Measurements from ENCODE around the gene ELL2. TPM values are rescaled to one million over a fixed set of nuclear protein-coding genes. Genes with fewer than 3 reads are reported as not detected.
"Not testable (repeated sequence)": the region's sequence is repeated elsewhere in the genome, so short reads cannot be mapped to it uniquely, and the experiment has no call there.

ELL2 gene
- total RNA-seq, 1 donor from 2014 or later, result 124 TPM

DNA sequence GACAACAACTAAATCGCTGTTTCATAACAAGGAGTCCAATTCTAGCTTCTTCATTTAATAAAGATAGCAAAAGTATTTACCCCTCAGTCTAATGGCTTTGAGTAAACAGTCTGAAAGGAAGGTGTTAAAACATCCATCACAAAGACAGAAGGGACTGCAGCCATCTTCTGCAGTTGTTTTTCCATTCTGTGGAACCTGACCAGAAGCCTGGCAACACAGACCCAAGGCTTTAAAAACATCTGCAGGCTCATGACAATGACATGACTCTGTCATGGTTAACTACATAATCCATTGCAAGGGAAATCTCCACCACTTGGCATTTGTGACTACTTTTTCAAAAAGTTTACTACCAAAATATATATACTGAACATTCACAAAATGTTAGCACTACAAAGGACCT is 51.9 kb downstream of the ELL2 start:
- no peak for DNase-seq (ENCODE audit: low spot score, unreplicated experiment)
- no peak overlapping the region for H3K4me3 Mint-ChIP-seq (ENCODE audit: low read depth)
- no peaks in the 10 kb centered on the region for H3K9me3 Mint-ChIP-seq (ENCODE audit: low read depth)
- TF ChIP-seq, protein P1, sequence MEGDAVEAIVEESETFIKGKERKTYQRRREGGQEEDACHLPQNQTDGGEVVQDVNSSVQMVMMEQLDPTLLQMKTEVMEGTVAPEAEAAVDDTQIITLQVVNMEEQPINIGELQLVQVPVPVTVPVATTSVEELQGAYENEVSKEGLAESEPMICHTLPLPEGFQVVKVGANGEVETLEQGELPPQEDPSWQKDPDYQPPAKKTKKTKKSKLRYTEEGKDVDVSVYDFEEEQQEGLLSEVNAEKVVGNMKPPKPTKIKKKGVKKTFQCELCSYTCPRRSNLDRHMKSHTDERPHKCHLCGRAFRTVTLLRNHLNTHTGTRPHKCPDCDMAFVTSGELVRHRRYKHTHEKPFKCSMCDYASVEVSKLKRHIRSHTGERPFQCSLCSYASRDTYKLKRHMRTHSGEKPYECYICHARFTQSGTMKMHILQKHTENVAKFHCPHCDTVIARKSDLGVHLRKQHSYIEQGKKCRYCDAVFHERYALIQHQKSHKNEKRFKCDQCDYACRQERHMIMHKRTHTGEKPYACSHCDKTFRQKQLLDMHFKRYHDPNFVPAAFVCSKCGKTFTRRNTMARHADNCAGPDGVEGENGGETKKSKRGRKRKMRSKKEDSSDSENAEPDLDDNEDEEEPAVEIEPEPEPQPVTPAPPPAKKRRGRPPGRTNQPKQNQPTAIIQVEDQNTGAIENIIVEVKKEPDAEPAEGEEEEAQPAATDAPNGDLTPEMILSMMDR (IDR thresholded peaks at IDR 0.05; ENCODE audit: unreplicated experiment), result no peak
- no peaks in the 10 kb centered on the region for H3K27me3 Mint-ChIP-seq
- peaks cover 28% of the 10 kb centered on the region for H3K36me3 Mint-ChIP-seq (ENCODE audit: insufficient read depth)
- peaks cover 25% of the 10 kb centered on the region for H3K4me1 Mint-ChIP-seq (ENCODE audit: low read depth)
- no peak overlapping the region for H3K27ac Mint-ChIP-seq

GRCh38 chr5:95908799-95909198 is 52.9 kb downstream of the ELL2 start:
- TF ChIP-seq, protein P1 (IDR thresholded peaks at IDR 0.05; ENCODE audit: unreplicated experiment), result no peak
- Mint-ChIP-seq H3K9me3 (ENCODE audit: low read depth) (no peaks in the 10 kb centered on the region), H3K4me3 (ENCODE audit: low read depth) (no peak overlapping the region), H3K36me3 (ENCODE audit: insufficient read depth) (peaks cover 33% of the 10 kb centered on the region), H3K4me1 (ENCODE audit: low read depth) (peaks cover 25% of the 10 kb centered on the region), H3K27ac (peak overlapping the region; percentile 83), H3K27me3 (no peaks in the 10 kb centered on the region)
- DNase-seq (ENCODE audit: low spot score, unreplicated experiment), result no peak

DNA sequence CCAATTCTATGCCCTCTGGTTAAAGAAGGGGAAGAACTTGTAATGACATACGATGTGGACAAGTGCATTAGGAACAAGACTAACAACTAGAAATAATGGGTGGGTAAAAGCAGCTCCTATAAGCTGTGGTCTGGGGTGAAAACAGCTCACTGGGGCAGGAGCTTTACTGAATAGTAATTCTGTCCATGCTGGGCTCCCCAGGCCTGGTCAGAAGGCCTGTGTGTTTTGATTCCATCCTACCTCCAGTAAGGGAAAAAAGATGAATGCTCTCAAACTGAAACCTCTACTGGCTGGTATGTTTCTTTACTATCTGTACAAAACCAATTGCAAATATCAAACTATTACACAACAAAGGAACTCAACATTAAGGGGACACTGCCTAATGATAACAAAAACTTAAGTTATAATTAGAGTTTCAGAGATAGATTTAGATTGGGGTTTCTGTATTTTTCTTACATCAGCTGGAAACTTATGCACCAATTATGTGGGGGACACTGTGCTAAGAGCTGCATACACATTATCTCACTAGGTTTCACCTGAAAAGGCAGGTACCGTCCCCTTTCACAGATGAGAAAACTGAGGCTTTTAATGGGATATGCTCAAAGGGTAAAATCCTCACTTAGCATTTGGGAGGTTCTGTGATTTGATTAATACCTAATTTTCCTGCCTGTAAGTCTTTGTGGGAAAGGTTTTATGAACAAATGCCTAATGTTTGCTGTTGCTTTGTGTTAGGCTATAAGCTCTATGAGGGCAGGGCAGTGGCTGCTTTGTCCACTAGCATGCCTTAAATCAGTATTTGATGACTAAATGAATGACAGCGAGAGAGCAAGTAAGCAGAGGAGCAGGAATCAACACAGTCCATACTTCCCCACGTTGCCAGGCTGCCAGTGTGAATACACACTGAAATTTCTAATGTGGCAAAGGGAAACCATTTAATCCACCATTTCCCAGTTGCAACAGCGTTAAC is 53.6 kb downstream of the ELL2 start:
- no peaks in the 10 kb centered on the region for H3K27me3 Mint-ChIP-seq
- TF ChIP-seq, protein P1 (IDR thresholded peaks at IDR 0.05; ENCODE audit: unreplicated experiment), result no peak
- H3K36me3 Mint-ChIP-seq (ENCODE audit: insufficient read depth), result peaks cover 34% of the 10 kb centered on the region

DNA sequence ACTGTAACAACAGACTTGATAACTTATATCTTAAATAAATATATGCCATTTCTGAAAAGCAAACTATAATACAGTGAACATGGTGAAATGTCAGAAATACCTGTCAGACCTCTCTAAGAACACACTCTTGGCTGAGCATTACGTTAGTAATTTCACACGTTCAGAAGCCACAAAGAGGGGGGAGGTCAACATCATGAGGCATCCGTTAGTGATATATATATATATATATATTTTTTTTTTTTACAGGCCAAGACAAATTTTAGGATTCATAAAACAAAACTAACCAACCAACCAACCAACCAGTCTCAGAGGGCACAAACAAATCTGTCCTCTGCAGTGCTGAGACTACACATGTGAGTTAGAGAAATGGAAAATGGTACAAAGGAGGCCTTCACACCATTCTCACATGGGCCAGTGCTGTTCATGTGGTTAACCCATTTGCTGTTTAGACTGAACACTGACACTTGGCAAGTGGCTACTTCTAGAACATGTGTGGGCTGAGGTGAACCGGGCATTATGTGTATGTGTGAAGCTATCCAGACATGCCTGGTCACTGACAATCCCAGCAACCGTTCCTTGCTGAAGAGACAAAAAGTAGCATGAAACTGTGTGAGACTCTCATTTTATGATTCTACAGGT is 54.5 kb downstream of the ELL2 start:
- H3K27ac Mint-ChIP-seq, result no peak overlapping the region
- no peak for DNase-seq (ENCODE audit: low spot score, unreplicated experiment)
- peaks cover 38% of the 10 kb centered on the region for H3K36me3 Mint-ChIP-seq (ENCODE audit: insufficient read depth)
- no peaks in the 10 kb centered on the region for H3K27me3 Mint-ChIP-seq
- no peaks in the 10 kb centered on the region for H3K9me3 Mint-ChIP-seq (ENCODE audit: low read depth)
- H3K4me3 Mint-ChIP-seq (ENCODE audit: low read depth), result no peak overlapping the region
- TF ChIP-seq, protein P1 (IDR thresholded peaks at IDR 0.05; ENCODE audit: unreplicated experiment), result no peak
- H3K4me1 Mint-ChIP-seq (ENCODE audit: low read depth), result peaks cover 26% of the 10 kb centered on the region

More for the DNA sequence above, 53.6 kb downstream of the ELL2 start:
- Mint-ChIP-seq H3K4me1 (ENCODE audit: low read depth) (peaks cover 20% of the 10 kb centered on the region), H3K27ac (no peak overlapping the region), H3K4me3 (ENCODE audit: low read depth) (no peak overlapping the region), H3K9me3 (ENCODE audit: low read depth) (no peaks in the 10 kb centered on the region)
- DNase-seq (ENCODE audit: low spot score, unreplicated experiment), result no peak

GRCh38 chr5:95906398-95906797 is 55.3 kb downstream of the ELL2 start:
- peaks cover 27% of the 10 kb centered on the region for H3K4me1 Mint-ChIP-seq (ENCODE audit: low read depth)
- not testable (repeated sequence) for H3K27ac Mint-ChIP-seq; DNase-seq (ENCODE audit: low spot score, unreplicated experiment); H3K27me3 Mint-ChIP-seq; H3K9me3 Mint-ChIP-seq (ENCODE audit: low read depth); H3K4me3 Mint-ChIP-seq (ENCODE audit: low read depth)
- peaks cover 35% of the 10 kb centered on the region for H3K36me3 Mint-ChIP-seq (ENCODE audit: insufficient read depth)

Data from progenitor cell of endocrine pancreas (in vitro differentiated cells).